Retinal pigment epithelial cell (primary cell): ENCODE data around the gene RALBP1.

Source experiments
- DNase-seq: peaks from one replicate; pipeline ENCODE4 v3.0.0-alpha.2; 2010; ENCODE audit warnings: low read depth
- H3K4me3 ChIP-seq: 2 replicates; pipeline ENCODE4 v1.5.1; 2011; ENCODE audit warnings: mild to moderate bottlenecking, low read length, control low read depth, moderate library complexity
- TF ChIP-seq, protein P1 (sequence below): conservative IDR thresholded peaks from 2 replicates; pipeline ENCODE4 v1.5.1; 2011; ENCODE audit warnings: low read depth, low read length, control low read depth, inconsistent platforms

Gene RALBP1

DNA sequence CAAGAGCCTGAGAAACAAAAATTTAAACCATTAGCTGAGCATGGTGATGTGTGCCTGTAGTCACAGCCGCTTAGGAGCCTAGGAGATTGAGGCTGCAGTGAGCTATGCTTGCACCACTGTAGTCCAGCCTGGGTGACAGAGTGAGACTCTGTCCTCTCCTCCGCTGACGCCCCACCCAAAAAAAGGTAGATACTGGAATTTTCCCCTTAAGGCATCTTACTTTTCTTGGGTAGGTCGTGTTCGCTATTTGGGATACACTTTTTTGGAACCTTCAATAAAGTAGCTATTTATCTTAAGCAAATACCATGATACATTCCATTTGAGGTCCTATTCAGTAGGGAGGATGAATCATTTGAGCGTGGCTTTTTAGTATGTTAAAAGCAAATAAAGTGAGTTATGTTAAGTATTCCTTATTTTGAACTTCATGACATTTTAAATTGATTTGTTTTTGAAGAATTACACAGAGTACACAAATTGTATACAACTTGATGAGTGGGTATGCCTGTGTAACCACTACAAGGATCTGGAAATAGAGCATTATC, 38.7 kb downstream of the RALBP1 start:
- no peak overlapping the region for H3K4me3 ChIP-seq
- TF ChIP-seq, protein P1, sequence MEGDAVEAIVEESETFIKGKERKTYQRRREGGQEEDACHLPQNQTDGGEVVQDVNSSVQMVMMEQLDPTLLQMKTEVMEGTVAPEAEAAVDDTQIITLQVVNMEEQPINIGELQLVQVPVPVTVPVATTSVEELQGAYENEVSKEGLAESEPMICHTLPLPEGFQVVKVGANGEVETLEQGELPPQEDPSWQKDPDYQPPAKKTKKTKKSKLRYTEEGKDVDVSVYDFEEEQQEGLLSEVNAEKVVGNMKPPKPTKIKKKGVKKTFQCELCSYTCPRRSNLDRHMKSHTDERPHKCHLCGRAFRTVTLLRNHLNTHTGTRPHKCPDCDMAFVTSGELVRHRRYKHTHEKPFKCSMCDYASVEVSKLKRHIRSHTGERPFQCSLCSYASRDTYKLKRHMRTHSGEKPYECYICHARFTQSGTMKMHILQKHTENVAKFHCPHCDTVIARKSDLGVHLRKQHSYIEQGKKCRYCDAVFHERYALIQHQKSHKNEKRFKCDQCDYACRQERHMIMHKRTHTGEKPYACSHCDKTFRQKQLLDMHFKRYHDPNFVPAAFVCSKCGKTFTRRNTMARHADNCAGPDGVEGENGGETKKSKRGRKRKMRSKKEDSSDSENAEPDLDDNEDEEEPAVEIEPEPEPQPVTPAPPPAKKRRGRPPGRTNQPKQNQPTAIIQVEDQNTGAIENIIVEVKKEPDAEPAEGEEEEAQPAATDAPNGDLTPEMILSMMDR, result no peak
- no peak for DNase-seq

DNA sequence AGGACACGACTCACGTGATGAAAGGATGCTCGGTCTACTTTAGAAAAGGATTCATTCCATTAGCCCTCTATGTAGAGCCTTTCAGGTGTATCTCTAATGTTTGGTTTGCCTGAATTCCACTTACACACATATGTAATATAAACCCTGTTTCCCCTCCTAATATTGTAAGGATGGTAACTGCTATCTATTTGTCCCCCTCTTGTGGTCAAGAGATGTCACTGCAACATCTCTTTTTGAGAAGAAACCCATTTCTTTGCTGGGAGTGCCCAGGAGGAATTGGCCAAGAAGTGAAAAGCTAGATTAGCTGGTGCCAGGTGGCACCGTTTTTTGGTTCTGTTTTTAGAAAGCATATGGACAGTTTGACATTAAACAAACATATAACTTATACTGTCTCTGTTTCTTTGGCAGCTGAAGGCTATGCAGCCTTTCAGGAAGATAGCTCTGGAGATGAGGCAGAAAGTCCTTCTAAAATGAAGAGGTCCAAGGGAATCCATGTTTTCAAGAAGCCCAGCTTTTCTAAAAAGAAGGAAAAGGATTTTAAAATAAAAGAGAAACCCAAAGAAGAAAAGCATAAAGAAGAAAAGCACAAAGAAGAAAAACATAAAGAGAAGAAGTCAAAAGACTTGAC, 41.2 kb downstream of the RALBP1 start:
- no peak for DNase-seq
- TF ChIP-seq, protein P1, result peak; percentile 88

DNA sequence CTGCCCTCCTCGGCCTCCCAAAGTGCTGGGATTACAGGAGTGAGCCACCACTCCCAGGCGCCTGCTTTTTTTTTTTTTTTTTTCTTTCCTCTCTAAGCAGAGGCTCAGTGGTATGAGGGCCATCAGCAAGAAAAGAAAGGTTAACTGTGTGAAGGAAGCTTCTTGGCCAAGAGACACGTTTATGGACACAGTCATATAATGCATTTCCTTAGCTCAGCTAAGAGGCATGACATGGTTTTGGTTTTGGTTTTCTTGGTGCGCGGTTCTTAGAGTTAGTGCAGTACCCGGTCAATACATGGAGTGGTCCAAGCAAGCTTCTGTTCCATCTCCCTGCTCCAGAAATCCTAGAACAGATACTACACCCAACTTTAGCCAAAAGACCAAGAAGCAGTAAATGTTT, 42.6 kb downstream of the RALBP1 start:
- TF ChIP-seq, protein P1, result no peak

More for the DNA sequence above, 41.2 kb downstream of the RALBP1 start:
- H3K4me3 ChIP-seq, result no peak overlapping the region

DNA sequence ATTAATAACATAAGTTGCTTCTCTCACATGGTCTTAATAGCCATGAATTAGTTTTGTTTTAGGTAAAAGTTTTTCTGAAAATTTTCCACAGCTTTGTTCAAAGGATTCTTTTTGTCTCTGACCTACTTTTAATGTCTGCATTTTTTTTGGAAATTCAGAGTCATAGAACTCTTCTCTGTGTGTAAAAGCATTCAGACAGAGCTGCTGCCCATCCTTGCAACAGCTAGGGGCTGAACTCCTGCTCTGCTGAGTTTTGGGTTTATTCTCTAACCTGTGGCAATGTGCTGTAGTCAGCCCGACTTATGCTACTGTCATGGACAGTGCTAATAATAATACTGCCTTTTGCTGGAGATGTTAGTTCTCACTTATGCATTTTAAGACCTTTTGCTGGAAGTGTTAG, 44.1 kb downstream of the RALBP1 start:
- TF ChIP-seq, protein P1, result no peak
- no peak overlapping the region for H3K4me3 ChIP-seq
- DNase-seq, result no peak

More for the DNA sequence above, 42.6 kb downstream of the RALBP1 start:
- H3K4me3 ChIP-seq, result no peak overlapping the region
- DNase-seq, result no peak

DNA sequence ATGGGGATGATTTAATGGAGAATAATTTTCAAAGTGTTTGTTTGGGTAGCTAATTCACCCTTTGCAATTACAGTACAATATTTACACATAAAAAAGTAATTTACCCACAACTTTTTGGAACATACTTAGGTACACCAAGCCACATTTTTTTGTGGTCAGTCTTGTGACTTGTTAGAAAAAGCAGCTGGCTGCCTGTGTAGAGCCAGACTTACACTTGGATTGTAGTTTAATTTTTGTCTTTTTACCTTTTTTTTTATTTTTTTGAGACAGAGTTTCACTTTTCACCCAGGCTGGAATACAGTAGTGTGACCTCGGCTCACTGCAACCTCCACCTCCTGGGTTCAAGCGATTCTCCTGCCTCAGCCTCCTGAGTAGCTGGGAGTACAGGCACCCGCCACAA, 45.4 kb downstream of the RALBP1 start:
- TF ChIP-seq, protein P1, result no peak
- H3K4me3 ChIP-seq, result no peak overlapping the region
- DNase-seq, result peak; percentile 8

DNA sequence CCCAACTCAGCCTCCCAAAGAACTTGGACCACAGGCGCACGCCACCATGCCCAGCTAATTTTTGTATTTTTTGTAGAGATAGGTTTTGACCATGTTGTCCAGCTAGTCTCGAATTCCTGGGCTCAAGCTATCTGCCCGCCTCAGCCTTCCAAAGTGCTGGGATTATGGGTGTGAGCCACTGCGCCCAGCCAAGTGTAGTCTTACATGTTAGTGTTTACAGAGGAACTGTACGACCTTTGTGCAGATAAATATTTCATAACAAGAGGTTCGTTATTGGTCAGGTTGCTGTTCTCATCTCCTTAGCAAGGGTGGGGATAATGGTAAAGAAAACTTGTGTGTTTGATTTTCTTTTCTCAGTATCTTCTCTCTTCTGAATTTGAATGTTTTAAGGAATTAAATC, 46.5 kb downstream of the RALBP1 start:
- H3K4me3 ChIP-seq, result no peak overlapping the region
- no peak for DNase-seq
- TF ChIP-seq, protein P1, result no peak

DNA sequence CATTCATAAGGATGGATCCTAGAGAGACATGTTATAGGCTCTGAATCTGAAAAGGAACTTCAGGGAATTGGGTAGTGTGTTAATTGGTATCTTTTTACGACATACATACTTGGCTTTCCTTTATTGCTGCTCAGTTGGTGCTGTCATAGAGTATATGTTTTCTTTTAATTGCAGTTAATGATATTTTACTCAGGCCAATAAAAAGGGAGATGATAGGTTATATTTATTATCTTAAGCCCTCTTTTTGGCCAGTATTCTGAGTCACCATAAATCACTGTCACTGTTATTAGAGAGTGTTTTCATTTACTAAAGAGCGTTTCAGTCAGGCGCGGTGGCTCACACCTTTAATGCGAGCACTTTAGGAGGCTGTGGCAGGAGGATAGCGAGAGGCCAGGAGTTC, 47.6 kb downstream of the RALBP1 start:
- TF ChIP-seq, protein P1, result no peak
- H3K4me3 ChIP-seq, result no peak overlapping the region
- DNase-seq, result no peak
